H9 (cell line): ENCODE measurements around the gene UQCC2. TPM values are rescaled to one million over a fixed set of nuclear protein-coding genes. Genes with fewer than 3 reads are reported as not detected.

Experiments used
- DNase-seq: peaks from one replicate; pipeline ENCODE4 v3.0.0-alpha.2; 2017
- H2AFZ ChIP-seq: one replicate; pipeline ENCODE4 v1.6.1; 2013; ENCODE audit warnings: mild to moderate bottlenecking, low read length, control low read depth, moderate library complexity
- H2AK5ac ChIP-seq: 2 replicates; pipeline ENCODE4 v1.6.1; 2013; ENCODE audit warnings: low read length, control low read depth, mixed read lengths; ENCODE audit not compliant: insufficient read length
- H2BK120ac ChIP-seq: one replicate; pipeline ENCODE4 v1.6.1; 2013; ENCODE audit warnings: low read depth, mild to moderate bottlenecking, low read length, control low read depth, inconsistent platforms; ENCODE audit not compliant: poor library complexity, severe bottlenecking
- H2BK12ac ChIP-seq: 2 replicates; pipeline ENCODE4 v1.6.1; 2013; ENCODE audit warnings: low read length, control low read depth, mixed read lengths, low read depth; ENCODE audit not compliant: insufficient read length
- H2BK15ac ChIP-seq: 2 replicates; pipeline ENCODE4 v1.6.1; 2013; ENCODE audit warnings: low read depth, low read length, control low read depth
- H2BK20ac ChIP-seq: one replicate; pipeline ENCODE4 v1.6.1; 2013; ENCODE audit warnings: low read depth, mild to moderate bottlenecking, low read length, control low read depth, inconsistent platforms; ENCODE audit not compliant: poor library complexity, severe bottlenecking
- H2BK5ac ChIP-seq: 2 replicates; pipeline ENCODE4 v1.6.1; 2013; ENCODE audit warnings: low read length, control low read depth, mixed read lengths; ENCODE audit not compliant: insufficient read length
- H3K14ac ChIP-seq: 2 replicates; pipeline ENCODE4 v1.6.1; 2013; ENCODE audit warnings: low read length, control low read depth; ENCODE audit not compliant: insufficient read depth
- H3K18ac ChIP-seq: 2 replicates; pipeline ENCODE4 v1.6.1; 2013; ENCODE audit warnings: low read depth, mild to moderate bottlenecking, mixed read lengths, low read length, control low read depth; ENCODE audit not compliant: insufficient read length
- H3K23ac ChIP-seq: 2 replicates; pipeline ENCODE4 v1.6.1; 2013; ENCODE audit warnings: low read length, control low read depth, mixed read lengths, low read depth; ENCODE audit not compliant: insufficient read length
- H3K23me2 ChIP-seq: 2 replicates; pipeline ENCODE4 v1.6.1; 2013; ENCODE audit warnings: low read depth, mild to moderate bottlenecking, mixed read lengths, low read length, control low read depth; ENCODE audit not compliant: insufficient read length, poor library complexity, severe bottlenecking
- H3K27ac ChIP-seq: 2 replicates; pipeline ENCODE4 v1.5.1; 2013; ENCODE audit warnings: low read length, control low read depth, mixed read lengths, low read depth; ENCODE audit not compliant: insufficient read length
- H3K27me3 ChIP-seq: 2 replicates; pipeline ENCODE4 v1.6.1; 2013; ENCODE audit warnings: low read length, control low read depth, inconsistent platforms; ENCODE audit not compliant: insufficient read depth
- H3K4ac ChIP-seq: 2 replicates; pipeline ENCODE4 v1.6.1; 2013; ENCODE audit warnings: low read depth, mild to moderate bottlenecking, control low read depth, inconsistent platforms, low read length, moderate library complexity
- H3K4me1 ChIP-seq: 2 replicates; pipeline ENCODE4 v1.6.1; 2013; ENCODE audit warnings: low read length, control low read depth, inconsistent platforms; ENCODE audit not compliant: insufficient read depth
- H3K4me2 ChIP-seq: 2 replicates; pipeline ENCODE4 v1.6.1; 2013; ENCODE audit warnings: low read length, control low read depth, mixed read lengths; ENCODE audit not compliant: insufficient read length, insufficient read depth
- H3K56ac ChIP-seq: 2 replicates; pipeline ENCODE4 v1.6.1; 2013; ENCODE audit warnings: low read depth, mild to moderate bottlenecking, mixed read lengths, low read length, control low read depth; ENCODE audit not compliant: insufficient read length
- H3K79me1 ChIP-seq: 2 replicates; pipeline ENCODE4 v1.6.1; 2013; ENCODE audit warnings: low read depth, mild to moderate bottlenecking, moderate library complexity, low read length, control low read depth, inconsistent platforms; ENCODE audit not compliant: insufficient read depth, poor library complexity, severe bottlenecking
- H3K79me2 ChIP-seq: 2 replicates; pipeline ENCODE4 v1.6.1; 2013; ENCODE audit warnings: low read length, control low read depth, inconsistent platforms; ENCODE audit not compliant: insufficient read depth
- H3K9ac ChIP-seq: 2 replicates; pipeline ENCODE4 v1.6.1; 2013; ENCODE audit warnings: low read length, control low read depth, mixed read lengths; ENCODE audit not compliant: insufficient read length; ENCODE audit errors: extremely low read depth
- H3K9me3 ChIP-seq: one replicate; pipeline ENCODE4 v1.6.1; 2013; ENCODE audit warnings: low read depth, low read length, inconsistent platforms; ENCODE audit not compliant: control insufficient read depth
- H3T11ph ChIP-seq: one replicate; pipeline ENCODE4 v1.6.1; 2013; ENCODE audit warnings: mild to moderate bottlenecking, low read length, control low read depth, inconsistent platforms
- H4K20me1 ChIP-seq: one replicate; pipeline ENCODE4 v1.6.1; 2013; ENCODE audit not compliant: control insufficient read depth, insufficient read length, insufficient read depth
- H4K5ac ChIP-seq: 2 replicates; pipeline ENCODE4 v1.6.1; 2013; ENCODE audit warnings: low read depth, mild to moderate bottlenecking, mixed read lengths, low read length, control low read depth; ENCODE audit not compliant: insufficient read length
- H4K8ac ChIP-seq: replicated peaks from 2 replicates; pipeline ENCODE4 v1.6.1; 2013; ENCODE audit warnings: low read length, control low read depth, mixed read lengths, low read depth; ENCODE audit not compliant: insufficient read length
- H4K91ac ChIP-seq: 2 replicates; pipeline ENCODE4 v1.6.1; 2013; ENCODE audit warnings: low read depth, mild to moderate bottlenecking, moderate library complexity, mixed read lengths, low read length, control low read depth; ENCODE audit not compliant: insufficient read length
- H3K27ac Mint-ChIP-seq, 3 experiments: 2 replicates in 2 of 3; 3 replicates in 1 of 3; pipeline ENCODE4 v1.8.0; 2020 to 2021; ENCODE audit warnings: mixed read lengths in 3 of 3, mild to moderate bottlenecking in 1 of 3, moderate library complexity in 1 of 3
- H3K27me3 Mint-ChIP-seq: 2 replicates; pipeline ENCODE4 v1.8.0; 2021; ENCODE audit warnings: low read depth, mild to moderate bottlenecking, moderate library complexity, mixed read lengths
- H3K36me3 Mint-ChIP-seq, 3 experiments: 2 replicates in 2 of 3; 3 replicates in 1 of 3; pipeline ENCODE4 v1.8.0; 2020 to 2021; ENCODE audit warnings: low read depth in 3 of 3, mixed read lengths in 3 of 3; ENCODE audit not compliant: insufficient read depth in 1 of 3
- H3K4me1 Mint-ChIP-seq, 2 experiments: 2 replicates each; pipeline ENCODE4 v1.8.0; 2020; ENCODE audit warnings: mixed read lengths in 2 of 2
- H3K4me3 Mint-ChIP-seq, 2 experiments: 2 replicates in 1 of 2; 3 replicates in 1 of 2; pipeline ENCODE4 v1.8.0; 2020 to 2021; ENCODE audit warnings: mild to moderate bottlenecking in 2 of 2, mixed read lengths in 2 of 2, moderate library complexity in 1 of 2
- H3K9me3 Mint-ChIP-seq, 2 experiments: 2 replicates in 1 of 2; 3 replicates in 1 of 2; pipeline ENCODE4 v1.8.0; 2020; ENCODE audit warnings: mild to moderate bottlenecking in 2 of 2, mixed read lengths in 2 of 2, moderate library complexity in 1 of 2
- WGBS: extraction: QIAGEN DNeasy Blood & Tissue Kit; methylation state at CpG from one replicate; pipeline ENCODE4 v1.1.7; 2013; ENCODE audit warnings: missing lambda C conversion rate, low lambda C conversion rate, mixed read lengths; ENCODE audit not compliant: insufficient read length; ENCODE audit errors: extremely low coverage; 5-methylcytosine and 5-hydroxymethylcytosine counted together
- total RNA-seq: library from RNA; stranded (reverse); gene quantifications from 2 replicates; pipeline ENCODE4 v1.2.1, GENCODE V29; 2021
- TF ChIP-seq, protein P1 (sequence below): fragments of 200-600 bp; sonication (generic); conservative IDR thresholded peaks from 3 replicates; pipeline ENCODE4 v1.8.0; 2021; ENCODE audit warnings: antibody characterized with exemption, mild to moderate bottlenecking

The UQCC2 gene
- total RNA-seq, 1 experiment from 2014 or later = 140 TPM

DNA sequence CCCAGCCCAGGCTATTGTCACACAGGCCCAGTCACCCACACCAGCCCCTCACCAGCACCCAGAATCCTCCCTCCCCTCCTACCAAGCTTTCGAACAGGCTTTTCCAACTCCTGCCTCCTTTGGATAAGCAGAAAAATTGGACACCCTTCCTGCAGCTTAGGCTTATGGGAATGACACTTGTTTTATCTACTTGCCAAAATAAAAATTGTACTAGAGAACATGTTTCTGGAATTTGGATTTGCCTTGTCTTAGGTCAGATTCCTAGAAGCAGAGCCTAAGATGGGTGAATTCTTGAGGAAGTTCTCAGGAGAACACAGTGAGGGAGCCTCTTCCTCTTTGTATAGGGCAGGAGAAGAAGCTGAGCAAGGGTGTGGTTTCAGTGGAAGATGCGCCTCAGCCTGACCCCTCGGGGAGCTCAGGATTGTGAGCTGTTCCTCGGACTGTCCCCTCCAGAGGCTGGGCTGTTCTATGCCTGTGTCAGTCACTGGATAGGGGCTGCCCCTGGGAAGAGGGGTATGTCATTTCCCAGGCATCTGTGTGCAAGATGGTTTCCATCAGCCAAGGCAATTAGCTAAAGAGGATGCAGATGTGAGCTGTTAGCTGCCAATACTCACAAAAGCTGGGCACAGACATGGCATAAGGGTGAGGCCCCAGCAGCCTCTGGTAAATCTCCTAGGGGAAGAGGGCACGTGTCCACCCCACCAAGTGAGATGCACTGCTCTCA, 56.5 kb downstream of the UQCC2 start:
- no peaks in the 10 kb centered on the region for H3K79me2 ChIP-seq
- DNase-seq = no peak
- no peaks in the 10 kb centered on the region for H4K20me1 ChIP-seq
- H3K23ac ChIP-seq = no peak overlapping the region
- no peaks in the 10 kb centered on the region for H3K9me3 ChIP-seq
- H3K9me3 Mint-ChIP-seq = no peaks in the 10 kb centered on the region
- H2BK5ac ChIP-seq = no peak overlapping the region
- TF ChIP-seq, protein P1, sequence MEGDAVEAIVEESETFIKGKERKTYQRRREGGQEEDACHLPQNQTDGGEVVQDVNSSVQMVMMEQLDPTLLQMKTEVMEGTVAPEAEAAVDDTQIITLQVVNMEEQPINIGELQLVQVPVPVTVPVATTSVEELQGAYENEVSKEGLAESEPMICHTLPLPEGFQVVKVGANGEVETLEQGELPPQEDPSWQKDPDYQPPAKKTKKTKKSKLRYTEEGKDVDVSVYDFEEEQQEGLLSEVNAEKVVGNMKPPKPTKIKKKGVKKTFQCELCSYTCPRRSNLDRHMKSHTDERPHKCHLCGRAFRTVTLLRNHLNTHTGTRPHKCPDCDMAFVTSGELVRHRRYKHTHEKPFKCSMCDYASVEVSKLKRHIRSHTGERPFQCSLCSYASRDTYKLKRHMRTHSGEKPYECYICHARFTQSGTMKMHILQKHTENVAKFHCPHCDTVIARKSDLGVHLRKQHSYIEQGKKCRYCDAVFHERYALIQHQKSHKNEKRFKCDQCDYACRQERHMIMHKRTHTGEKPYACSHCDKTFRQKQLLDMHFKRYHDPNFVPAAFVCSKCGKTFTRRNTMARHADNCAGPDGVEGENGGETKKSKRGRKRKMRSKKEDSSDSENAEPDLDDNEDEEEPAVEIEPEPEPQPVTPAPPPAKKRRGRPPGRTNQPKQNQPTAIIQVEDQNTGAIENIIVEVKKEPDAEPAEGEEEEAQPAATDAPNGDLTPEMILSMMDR = no peak
- no peak overlapping the region for H2BK15ac ChIP-seq
- H3K79me1 ChIP-seq = peaks cover 3% of the 10 kb centered on the region
- H4K91ac ChIP-seq = no peak overlapping the region
- H3K23me2 ChIP-seq = no peaks in the 10 kb centered on the region
- H3K27me3 Mint-ChIP-seq = no peaks in the 10 kb centered on the region
- no CpG with 5 or more reads among the region's 5 CpGs for WGBS
- peaks cover 10 to 31% of the 10 kb centered on the region in 2 experiments for H3K4me1 Mint-ChIP-seq
- H4K8ac ChIP-seq = no peak overlapping the region
- H3K14ac ChIP-seq = no peak overlapping the region
- no peak overlapping the region for H3K56ac ChIP-seq
- H3K4me2 ChIP-seq = no peak overlapping the region
- no peak overlapping the region for H3K18ac ChIP-seq
- no peak overlapping the region for H3K4ac ChIP-seq
- H2BK120ac ChIP-seq = no peak overlapping the region
- no peak overlapping the region for H2BK12ac ChIP-seq
- no peaks in the 10 kb centered on the region for H3K27me3 ChIP-seq
- no peak overlapping the region for H3K27ac ChIP-seq
- H2AFZ ChIP-seq = no peak overlapping the region
- H2AK5ac ChIP-seq = no peak overlapping the region
- H3T11ph ChIP-seq = no peak overlapping the region
- no peak overlapping the region for H4K5ac ChIP-seq
- no peak overlapping the region; a peak in 1 of 5 replicates for H3K4me3 Mint-ChIP-seq
- peaks cover 0 to 25% (median 5%) of the 10 kb centered on the region in 3 experiments; a peak in 4 of 7 replicates for H3K36me3 Mint-ChIP-seq
- H2BK20ac ChIP-seq = no peak overlapping the region
- H3K27ac Mint-ChIP-seq = peak overlapping the region in 2 of 3 experiments; percentile 55 to 81; a peak in 3 of 7 replicates
- H3K4me1 ChIP-seq = peaks cover 6% of the 10 kb centered on the region; the same call in 1 of the 2 replicates
- no peak overlapping the region for H3K9ac ChIP-seq
